Activated CD4-positive, alpha-beta T cell treated with anti-CD3 and anti-CD28 coated beads, Interleukin-2, amount 10 ng/mL, durations not matched to agents 24 days and 14 days (primary cell): ENCODE measurements around the gene USP5. TPM values are rescaled to one million over a fixed set of nuclear protein-coding genes. Genes with fewer than 3 reads are reported as not detected.

ENCODE experiments used
- DNase-seq: peaks from one replicate; pipeline ENCODE4 v3.0.0; 2022
- H3K27ac Mint-ChIP-seq: one replicate; pipeline ENCODE4 v1.8.0; 2022; ENCODE audit warnings: mild to moderate bottlenecking, mixed read lengths
- H3K27me3 Mint-ChIP-seq: one replicate; pipeline ENCODE4 v1.8.0; 2022; ENCODE audit warnings: mixed read lengths
- H3K36me3 Mint-ChIP-seq: one replicate; pipeline ENCODE4 v1.8.0; 2022; ENCODE audit warnings: low read depth, mild to moderate bottlenecking, mixed read lengths
- H3K4me1 Mint-ChIP-seq: one replicate; pipeline ENCODE4 v1.8.0; 2021; ENCODE audit warnings: mixed read lengths
- H3K4me3 Mint-ChIP-seq: one replicate; pipeline ENCODE4 v1.8.0; 2022; ENCODE audit warnings: mild to moderate bottlenecking, moderate library complexity, mixed read lengths
- H3K9me3 Mint-ChIP-seq: one replicate; pipeline ENCODE4 v1.8.0; 2021; ENCODE audit warnings: mixed read lengths
- intact Hi-C: fragments of 100-400 bp; cut with micrococcal nuclease; formaldehyde crosslinking; loops from one replicate; pipeline ENCODE4 v1.15.1; 2023
- total RNA-seq: library from RNA; stranded (reverse); gene quantifications from 2 replicates; pipeline ENCODE4 v1.2.3, GENCODE V29; 2022

Gene USP5
- total RNA-seq, 1 donor from 2014 or later, result 121 TPM

DNA sequence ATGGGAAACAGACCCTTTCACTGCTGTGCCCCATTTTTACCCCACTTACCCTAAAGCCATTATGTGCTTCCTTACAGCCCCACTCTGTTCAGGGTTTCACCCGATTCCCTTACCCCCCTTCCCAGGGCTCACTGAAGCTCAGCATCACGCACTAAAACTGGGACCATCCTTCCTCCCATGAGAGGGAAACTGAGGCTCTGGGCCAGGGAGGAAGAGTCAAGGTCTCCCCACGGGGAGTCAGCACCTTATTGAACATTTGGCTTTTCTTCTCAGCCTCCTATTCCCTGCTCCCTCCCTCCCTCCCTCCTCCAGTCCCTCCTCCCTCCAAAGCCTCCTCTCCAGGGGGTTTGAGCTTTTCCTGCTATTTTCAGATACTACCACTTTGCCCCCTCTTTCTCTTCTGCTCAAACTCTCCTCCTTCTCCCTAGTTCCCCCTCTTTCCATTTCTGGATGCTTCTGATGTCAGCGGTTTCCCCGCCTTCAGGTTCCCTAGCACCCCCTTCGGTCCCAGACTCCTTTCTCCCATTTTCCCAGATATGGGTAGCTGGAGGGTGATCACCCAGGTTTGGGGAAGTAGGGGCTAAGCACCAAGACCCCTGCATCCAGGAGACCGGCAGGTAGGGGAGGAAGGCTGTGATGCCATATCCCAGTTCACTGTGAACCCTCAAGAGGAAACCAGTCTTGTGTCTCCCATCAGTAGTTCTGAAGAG lies 29.4 kb upstream of the USP5 start:
- Mint-ChIP-seq H3K27ac (no peak overlapping the region), H3K27me3 (peaks cover 39% of the 10 kb centered on the region), H3K36me3 (peaks cover 32% of the 10 kb centered on the region), H3K4me1 (peaks cover 28% of the 10 kb centered on the region), H3K4me3 (peak overlapping the region; percentile 79), H3K9me3 (no peaks in the 10 kb centered on the region)
- intact Hi-C loops, result no loop called here
- DNase-seq, result no peak

DNA sequence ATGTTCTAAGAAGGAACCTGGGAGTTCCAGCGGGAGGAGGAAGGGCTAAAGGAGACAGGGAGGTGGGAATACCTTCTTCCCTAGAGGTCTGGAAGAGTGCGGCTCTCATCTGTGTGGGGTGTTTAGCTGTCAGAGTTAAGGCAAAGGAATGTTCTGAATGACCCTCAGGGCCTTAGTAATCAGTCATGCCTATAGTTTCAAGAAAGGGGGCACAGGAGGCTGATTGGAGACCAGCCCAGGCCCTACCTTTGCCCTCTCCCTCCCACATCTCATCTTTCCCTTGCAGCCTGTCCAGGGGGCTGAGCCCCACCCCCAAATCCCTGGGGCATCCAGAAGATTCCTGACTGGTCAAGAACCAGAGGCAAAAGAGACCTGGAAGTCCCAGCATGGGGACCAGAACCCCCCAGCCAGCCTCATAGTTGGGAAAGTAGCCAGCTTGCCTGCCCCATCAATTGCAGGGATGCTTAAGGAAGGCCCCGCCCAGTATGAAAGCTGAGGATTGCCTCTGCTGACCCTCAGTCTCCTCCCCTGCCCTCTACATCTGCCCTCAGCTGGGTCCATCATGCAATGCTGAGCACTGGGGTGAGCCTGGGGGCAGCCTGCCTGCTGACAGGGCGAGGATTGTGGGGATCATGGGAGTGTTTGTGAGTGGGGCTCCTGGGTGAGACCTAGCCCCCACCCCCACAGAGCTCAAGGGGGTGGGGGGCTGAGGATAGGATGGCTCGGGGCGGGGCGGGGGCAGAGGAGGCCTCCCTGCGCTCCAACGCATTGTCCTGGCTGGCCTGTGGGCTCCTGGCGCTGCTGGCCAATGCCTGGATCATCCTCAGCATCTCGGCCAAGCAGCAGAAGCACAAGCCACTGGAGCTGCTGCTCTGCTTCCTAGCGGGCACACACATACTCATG lies 28.5 kb upstream of the USP5 start:
- Mint-ChIP-seq H3K27ac (no peak overlapping the region), H3K36me3 (peaks cover 26% of the 10 kb centered on the region), H3K9me3 (no peaks in the 10 kb centered on the region), H3K4me1 (peaks cover 31% of the 10 kb centered on the region), H3K4me3 (no peak overlapping the region), H3K27me3 (peaks cover 41% of the 10 kb centered on the region)
- intact Hi-C loops, result no loop called here
- DNase-seq, result no peak

DNA sequence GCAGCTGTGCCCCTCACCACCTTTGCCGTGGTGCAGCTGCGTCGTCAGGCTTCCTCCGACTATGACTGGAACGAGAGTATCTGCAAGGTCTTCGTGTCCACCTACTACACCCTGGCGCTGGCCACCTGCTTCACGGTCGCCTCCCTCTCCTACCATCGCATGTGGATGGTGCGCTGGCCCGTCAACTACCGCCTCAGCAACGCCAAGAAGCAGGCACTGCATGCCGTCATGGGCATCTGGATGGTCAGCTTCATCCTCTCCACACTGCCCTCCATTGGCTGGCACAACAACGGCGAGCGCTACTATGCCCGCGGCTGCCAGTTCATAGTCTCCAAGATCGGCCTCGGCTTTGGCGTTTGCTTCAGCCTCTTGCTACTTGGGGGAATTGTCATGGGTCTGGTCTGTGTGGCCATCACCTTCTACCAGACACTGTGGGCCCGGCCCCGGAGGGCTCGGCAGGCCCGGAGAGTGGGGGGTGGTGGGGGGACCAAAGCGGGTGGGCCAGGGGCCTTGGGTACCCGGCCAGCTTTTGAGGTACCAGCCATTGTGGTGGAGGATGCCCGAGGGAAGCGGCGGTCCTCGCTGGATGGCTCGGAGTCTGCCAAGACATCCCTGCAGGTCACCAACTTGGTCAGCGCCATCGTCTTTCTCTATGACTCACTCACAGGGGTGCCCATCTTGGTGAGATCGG lies 27.7 kb upstream of the USP5 start:
- H3K27me3 Mint-ChIP-seq, result peaks cover 46% of the 10 kb centered on the region
- H3K27ac Mint-ChIP-seq, result no peak overlapping the region
- peaks cover 21% of the 10 kb centered on the region for H3K36me3 Mint-ChIP-seq
- DNase-seq, result no peak
- intact Hi-C loops, result no loop called here
- H3K9me3 Mint-ChIP-seq, result no peaks in the 10 kb centered on the region
- H3K4me1 Mint-ChIP-seq, result peaks cover 36% of the 10 kb centered on the region
- no peak overlapping the region for H3K4me3 Mint-ChIP-seq

DNA sequence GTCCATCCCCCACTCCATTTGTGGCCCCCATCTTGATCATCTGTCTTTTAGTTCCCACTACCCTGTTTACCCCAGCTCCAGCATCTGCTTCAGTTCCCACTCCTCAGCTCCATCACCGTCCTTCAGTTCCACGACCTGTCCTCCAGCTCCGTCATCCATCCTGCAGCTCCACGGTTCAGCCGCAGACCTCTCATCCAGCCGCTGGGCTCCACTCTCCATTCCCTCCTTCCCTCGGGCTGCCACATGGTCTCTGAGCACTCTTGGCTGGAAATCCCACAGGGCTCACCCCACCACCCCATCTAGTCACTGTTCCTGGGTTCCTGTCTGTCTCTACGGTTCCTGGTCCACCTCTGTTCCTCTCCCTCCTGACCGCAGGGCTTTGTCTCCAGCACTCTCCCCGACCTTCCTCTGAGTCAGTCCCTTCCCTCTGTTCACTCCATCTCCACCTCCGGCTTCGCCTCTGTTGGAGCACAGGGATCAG lies 27.0 kb upstream of the USP5 start:
- intact Hi-C loops, result loop anchor here (1.0 to 5.0 kb wide), 6 partner anchors 33 to 268 kb away; partner anchors contain the start of genes IFFO1, MLF2 and PTMS
- DNase-seq, result no peak
- Mint-ChIP-seq H3K36me3 (peaks cover 14% of the 10 kb centered on the region), H3K27ac (no peak overlapping the region), H3K27me3 (peaks cover 46% of the 10 kb centered on the region), H3K4me3 (no peak overlapping the region), H3K9me3 (no peaks in the 10 kb centered on the region), H3K4me1 (peaks cover 40% of the 10 kb centered on the region)

DNA sequence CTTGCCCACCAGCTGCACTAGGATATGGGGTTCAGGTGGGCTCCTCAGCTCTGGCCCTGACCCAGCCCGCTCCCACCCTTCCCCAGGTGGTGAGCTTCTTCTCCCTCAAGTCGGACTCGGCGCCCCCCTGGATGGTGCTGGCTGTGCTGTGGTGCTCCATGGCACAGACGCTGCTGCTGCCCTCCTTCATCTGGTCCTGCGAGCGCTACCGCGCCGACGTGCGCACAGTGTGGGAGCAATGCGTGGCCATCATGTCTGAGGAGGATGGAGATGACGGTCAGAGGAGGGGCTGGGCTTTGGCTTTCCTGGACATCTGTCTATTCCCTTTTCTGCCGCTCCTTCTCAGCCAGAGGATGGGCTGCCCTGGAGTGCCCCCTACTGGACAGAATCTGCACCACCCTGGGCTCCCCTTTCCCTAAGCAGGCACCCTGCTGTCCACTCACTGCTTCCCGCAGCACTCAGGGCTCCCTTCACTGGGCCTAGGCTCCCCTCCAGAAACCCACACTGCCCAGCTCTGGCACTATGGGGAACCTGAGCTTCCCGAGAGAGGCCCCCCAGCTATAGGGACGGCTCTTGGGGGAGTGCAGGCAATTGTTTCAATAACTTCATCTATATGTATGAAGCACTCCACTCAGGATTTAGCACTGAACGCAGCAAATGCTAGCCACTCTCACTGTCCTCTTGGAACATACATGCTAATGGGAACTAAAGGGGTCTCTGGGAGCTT lies 26.4 kb upstream of the USP5 start:
- peak overlapping the region; percentile 20 for H3K4me3 Mint-ChIP-seq
- intact Hi-C loops, result loop anchor here (1.0 to 5.0 kb wide), 6 partner anchors 33 to 268 kb away; partner anchors contain the start of genes IFFO1, MLF2 and PTMS
- no peak overlapping the region for H3K27ac Mint-ChIP-seq
- no peaks in the 10 kb centered on the region for H3K9me3 Mint-ChIP-seq
- DNase-seq, result peak; percentile 95
- H3K36me3 Mint-ChIP-seq, result peaks cover 9% of the 10 kb centered on the region
- peaks cover 38% of the 10 kb centered on the region for H3K4me1 Mint-ChIP-seq
- H3K27me3 Mint-ChIP-seq, result peaks cover 50% of the 10 kb centered on the region

DNA sequence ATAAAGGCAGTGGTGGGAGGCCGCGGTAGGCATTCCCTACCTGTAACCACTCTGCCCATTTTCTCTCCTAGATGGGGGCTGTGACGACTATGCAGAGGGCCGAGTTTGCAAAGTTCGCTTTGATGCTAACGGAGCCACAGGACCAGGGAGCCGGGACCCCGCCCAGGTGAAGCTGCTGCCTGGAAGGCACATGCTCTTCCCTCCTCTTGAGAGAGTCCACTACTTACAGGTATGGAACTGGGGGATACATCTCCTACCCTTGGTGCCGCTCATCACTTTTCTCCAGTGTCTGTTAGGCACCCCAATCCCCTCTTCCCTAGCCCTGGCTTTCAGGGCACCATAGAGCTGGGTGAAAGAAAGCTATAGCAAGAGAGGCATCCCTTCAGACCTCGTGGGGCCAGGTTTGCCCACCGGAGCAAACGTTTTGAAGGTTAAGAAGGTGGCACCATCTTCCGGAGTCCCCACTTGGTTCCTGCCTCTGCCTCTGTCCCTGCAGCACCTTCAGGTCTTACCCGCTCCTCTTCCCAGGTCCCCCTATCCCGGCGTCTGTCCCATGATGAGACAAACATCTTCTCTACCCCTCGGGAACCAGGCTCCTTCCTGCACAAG lies 25.7 kb upstream of the USP5 start:
- Mint-ChIP-seq H3K4me3 (no peak overlapping the region), H3K9me3 (no peaks in the 10 kb centered on the region), H3K27ac (no peak overlapping the region), H3K27me3 (peaks cover 56% of the 10 kb centered on the region), H3K36me3 (peaks cover 3% of the 10 kb centered on the region), H3K4me1 (peaks cover 32% of the 10 kb centered on the region)
- intact Hi-C loops, result loop anchor here (5.0 kb wide), 3 partner anchors 34 to 269 kb away; partner anchors contain the start of genes IFFO1 and PTMS
- DNase-seq, result no peak

DNA sequence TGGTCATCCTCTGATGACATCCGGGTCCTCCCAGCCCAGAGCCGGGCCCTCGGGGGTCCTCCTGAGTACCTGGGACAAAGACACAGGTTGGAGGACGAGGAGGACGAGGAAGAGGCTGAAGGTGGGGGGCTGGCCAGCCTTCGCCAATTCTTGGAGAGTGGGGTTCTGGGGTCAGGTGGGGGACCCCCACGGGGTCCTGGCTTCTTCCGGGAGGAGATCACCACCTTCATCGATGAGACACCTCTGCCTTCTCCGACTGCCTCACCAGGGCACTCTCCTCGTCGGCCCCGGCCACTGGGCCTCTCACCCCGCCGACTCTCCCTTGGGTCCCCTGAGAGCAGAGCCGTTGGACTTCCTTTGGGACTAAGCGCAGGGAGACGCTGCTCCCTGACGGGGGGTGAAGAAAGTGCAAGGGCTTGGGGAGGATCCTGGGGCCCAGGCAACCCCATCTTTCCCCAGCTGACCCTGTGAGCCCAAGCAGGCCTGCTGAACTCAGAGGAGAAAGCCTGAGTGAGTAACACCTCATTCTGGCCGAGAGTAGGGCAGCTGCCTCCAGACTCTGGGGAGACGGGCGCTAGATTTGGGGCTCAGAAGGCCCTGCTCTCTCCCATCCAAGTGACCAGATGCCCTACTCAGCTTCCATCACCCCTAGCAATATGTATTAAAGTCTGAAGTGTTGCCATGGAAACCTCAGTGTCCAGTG lies 25.1 kb upstream of the USP5 start:
- Mint-ChIP-seq H3K9me3 (no peaks in the 10 kb centered on the region), H3K27ac (peak overlapping the region; percentile 38), H3K4me1 (peaks cover 29% of the 10 kb centered on the region), H3K4me3 (peak overlapping the region; percentile 60), H3K36me3 (peaks cover 2% of the 10 kb centered on the region), H3K27me3 (peaks cover 60% of the 10 kb centered on the region)
- DNase-seq, result no peak
- intact Hi-C loops, result loop anchor here (5.0 kb wide), 3 partner anchors 35 to 270 kb away; partner anchors contain the start of genes IFFO1 and PTMS

DNA sequence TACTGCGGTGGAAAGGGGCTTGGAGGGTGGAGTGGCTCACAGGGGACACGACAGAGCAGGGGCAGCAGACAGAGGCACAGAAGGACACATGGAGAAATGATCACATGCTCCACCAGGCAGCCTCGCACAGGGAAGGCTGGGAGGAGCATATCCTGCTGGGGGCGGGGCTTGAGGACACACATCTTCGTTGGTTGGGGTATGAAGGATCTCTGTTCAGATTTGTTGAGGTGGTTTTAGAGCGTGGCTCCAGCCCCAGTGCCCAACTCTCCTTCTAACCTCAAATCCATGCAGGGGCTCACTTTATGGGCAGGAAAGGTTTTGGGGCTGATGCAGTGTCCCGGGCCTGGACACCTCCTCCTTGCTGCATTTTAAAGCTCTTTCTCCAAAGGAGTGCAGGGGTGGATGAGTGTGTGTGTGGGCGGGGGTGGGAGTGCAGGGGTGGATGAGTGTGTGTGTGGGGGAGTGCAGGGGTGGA lies 24.5 kb upstream of the USP5 start:
- Mint-ChIP-seq H3K4me3 (peak overlapping the region; percentile 60), H3K27ac (peak overlapping the region; percentile 38), H3K4me1 (peaks cover 26% of the 10 kb centered on the region), H3K36me3 (peaks cover 2% of the 10 kb centered on the region), H3K27me3 (peaks cover 58% of the 10 kb centered on the region), H3K9me3 (no peaks in the 10 kb centered on the region)
- DNase-seq, result peak; percentile 85
- intact Hi-C loops, result loop anchor here (5.0 kb wide), 3 partner anchors 35 to 270 kb away; partner anchors contain the start of genes IFFO1 and PTMS

DNA sequence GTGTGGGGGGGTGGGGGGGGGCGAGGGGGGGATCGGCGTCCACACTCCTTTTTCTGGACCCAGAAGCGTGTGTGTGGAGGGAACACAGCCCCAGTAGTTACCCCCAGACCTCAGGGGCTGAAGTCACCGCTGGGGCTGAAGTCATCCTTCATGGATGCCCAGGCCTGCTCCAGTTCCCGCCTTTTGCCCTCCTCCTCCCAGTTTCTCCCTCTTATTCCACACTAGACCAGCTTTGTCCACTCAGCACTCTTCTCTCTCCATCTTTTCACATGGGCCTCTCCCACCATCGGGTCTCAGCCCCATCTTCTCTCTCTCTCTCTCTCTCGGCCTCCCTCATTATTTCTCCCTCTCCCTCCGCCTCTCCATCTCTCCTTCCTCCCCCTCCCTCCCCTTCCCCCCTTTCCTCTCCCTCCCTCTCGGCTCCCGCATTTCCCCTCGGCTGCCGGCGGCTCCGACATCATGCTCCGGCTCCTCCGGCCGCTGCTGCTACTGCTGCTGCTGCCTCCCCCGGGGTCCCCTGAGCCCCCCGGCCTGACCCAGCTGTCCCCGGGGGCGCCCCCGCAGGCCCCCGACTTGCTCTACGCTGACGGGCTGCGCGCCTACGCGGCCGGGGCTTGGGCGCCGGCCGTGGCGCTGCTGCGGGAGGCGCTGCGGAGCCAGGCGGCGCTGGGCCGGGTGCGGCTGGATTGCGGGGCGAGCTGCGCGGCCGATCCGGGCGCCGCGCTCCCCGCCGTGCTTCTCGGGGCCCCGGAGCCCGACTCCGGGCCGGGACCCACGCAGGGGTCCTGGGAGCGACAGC lies 23.8 kb upstream of the USP5 start, which contains the start of gene P3H3:
P3H3 (plus strand) TSS at position 426 of the 799 bp plus-strand sequence; CDS start at position 460, 34 bp downstream.
- intact Hi-C loops, result loop anchor here (5.0 kb wide), 3 partner anchors 36 to 271 kb away; partner anchors contain the start of genes IFFO1 and PTMS
- peak within 1 kb of the TSS; percentile 87 for H3K27ac Mint-ChIP-seq
- no peak for DNase-seq
- peaks cover 26% of the 10 kb centered on the region for H3K4me1 Mint-ChIP-seq
- H3K27me3 Mint-ChIP-seq, result peaks cover 52% of the 10 kb centered on the region
- peak within 1 kb of the TSS; percentile 92 for H3K4me3 Mint-ChIP-seq
- peaks cover 2% of the 10 kb centered on the region for H3K36me3 Mint-ChIP-seq
- H3K9me3 Mint-ChIP-seq, result no peaks in the 10 kb centered on the region

DNA sequence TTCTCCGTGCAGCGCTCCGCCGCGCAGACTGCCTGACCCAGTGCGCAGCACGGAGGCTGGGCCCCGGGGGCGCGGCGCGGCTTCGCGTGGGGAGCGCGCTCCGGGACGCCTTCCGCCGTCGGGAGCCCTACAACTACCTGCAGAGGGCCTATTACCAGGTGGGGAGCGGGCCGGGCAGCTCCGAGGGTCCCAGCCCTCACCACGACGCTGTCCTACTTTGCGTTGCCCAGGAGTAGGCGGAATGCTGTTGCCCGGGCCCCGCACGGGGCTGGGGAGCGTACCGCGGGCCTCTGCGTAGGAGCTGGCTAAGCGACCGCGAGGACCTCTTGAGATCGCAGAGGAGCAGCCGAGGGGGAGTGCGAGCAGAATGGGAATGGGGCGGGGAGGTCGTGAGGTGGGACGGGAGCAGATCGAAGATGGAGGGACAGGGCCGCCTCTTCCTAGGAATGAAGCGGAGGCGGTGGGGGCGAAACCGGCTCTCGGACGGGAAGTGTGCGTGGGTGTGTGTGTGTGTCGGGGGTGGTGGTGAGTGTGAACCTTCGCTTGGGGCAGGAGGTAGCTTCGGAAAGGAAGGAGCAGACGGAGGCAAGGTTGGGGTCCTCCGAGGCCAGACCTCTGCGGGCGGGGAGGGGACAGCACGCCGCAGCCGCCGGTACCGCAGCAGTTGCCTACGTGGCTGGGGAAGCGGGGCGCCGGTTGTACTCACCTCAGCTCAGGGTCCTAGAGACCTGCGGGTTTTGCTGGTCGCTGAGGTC lies 23.0 kb upstream of the USP5 start:
- intact Hi-C loops, result loop anchor here (5.0 kb wide), 3 partner anchors 37 to 272 kb away; partner anchors contain the start of genes IFFO1 and PTMS
- Mint-ChIP-seq H3K27me3 (peaks cover 50% of the 10 kb centered on the region), H3K4me1 (peaks cover 26% of the 10 kb centered on the region), H3K27ac (peak overlapping the region; percentile 87), H3K9me3 (no peaks in the 10 kb centered on the region), H3K36me3 (peaks cover 2% of the 10 kb centered on the region), H3K4me3 (peak overlapping the region; percentile 92)
- peak; percentile 82 for DNase-seq
